ENCODE measurements around the gene CDH26. TPM values are rescaled to one million over a fixed set of nuclear protein-coding genes. Genes with fewer than 3 reads are reported as not detected.

The CDH26 gene
- total RNA-seq, 1 donor from 2014 or later: not detected

DNA sequence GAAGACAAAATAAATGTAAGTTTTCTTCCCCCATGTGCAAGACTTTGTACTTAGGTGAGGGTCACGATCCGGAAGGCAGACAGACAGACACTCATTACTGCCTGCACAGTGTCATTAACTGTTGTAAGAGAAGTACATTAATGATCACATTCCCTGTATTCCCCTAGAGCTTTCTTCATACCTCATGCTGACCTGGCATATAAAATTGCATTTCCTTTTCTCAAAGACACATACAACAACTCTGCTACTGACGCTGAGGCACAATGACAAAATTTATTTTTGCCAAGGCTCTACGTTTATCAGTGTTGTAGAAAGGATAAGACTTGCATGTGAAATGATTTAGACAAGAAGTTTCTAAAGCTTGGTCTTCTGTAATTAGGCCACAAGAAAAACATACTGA lies 21.8 kb upstream of the CDH26 start:
- TF ChIP-seq, protein P1, sequence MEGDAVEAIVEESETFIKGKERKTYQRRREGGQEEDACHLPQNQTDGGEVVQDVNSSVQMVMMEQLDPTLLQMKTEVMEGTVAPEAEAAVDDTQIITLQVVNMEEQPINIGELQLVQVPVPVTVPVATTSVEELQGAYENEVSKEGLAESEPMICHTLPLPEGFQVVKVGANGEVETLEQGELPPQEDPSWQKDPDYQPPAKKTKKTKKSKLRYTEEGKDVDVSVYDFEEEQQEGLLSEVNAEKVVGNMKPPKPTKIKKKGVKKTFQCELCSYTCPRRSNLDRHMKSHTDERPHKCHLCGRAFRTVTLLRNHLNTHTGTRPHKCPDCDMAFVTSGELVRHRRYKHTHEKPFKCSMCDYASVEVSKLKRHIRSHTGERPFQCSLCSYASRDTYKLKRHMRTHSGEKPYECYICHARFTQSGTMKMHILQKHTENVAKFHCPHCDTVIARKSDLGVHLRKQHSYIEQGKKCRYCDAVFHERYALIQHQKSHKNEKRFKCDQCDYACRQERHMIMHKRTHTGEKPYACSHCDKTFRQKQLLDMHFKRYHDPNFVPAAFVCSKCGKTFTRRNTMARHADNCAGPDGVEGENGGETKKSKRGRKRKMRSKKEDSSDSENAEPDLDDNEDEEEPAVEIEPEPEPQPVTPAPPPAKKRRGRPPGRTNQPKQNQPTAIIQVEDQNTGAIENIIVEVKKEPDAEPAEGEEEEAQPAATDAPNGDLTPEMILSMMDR (conservative IDR thresholded peaks at IDR 0.05; ENCODE audit: low read depth, low read length): no peak

DNA sequence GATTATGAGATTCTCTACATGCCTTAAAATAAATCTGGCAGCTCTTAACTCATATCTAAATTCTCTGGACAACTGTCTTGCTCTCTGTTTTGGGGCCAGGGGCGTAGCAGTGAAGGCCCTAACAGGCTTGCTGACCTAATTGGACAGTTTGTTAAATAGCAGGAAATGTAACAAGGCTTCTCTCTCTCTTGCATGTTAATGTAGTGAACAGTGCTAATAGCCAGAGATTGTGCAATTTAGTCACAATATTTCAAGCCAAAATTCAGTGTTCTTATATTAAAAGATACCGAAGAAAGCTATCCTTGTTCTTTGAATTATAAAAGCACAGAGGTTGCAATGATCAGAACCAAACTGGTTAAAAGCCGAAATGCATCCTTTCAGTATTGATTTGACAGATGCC lies 21.1 kb upstream of the CDH26 start:
- DNase-seq (ENCODE audit: low read depth): no peak
- no peak overlapping the region for H3K4me3 ChIP-seq (ENCODE audit: low read depth, low read length)
- TF ChIP-seq, protein P1 (conservative IDR thresholded peaks at IDR 0.05; ENCODE audit: low read depth, low read length): no peak

More for the DNA sequence above, 21.8 kb upstream of the CDH26 start:
- DNase-seq (ENCODE audit: low read depth): no peak
- H3K4me3 ChIP-seq (ENCODE audit: low read depth, low read length): no peak overlapping the region

DNA sequence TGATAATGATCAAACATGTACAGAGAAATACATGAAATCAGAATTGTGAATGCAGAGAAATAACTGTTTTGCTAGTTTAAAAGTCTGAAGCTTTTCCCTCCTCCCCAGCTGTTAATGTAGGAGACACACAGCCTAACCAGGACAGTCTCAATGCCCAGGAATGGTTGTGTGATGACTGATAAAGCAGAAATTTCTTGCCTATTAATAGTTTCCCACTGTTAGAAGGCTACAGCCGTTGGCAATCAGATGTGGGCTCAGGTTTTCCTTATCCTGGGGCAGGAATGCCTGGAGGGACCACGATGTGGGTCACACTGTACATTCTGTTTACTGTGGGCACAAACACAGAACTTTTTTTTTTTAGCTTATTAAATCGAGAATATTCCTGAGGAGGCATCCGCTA lies 20.0 kb upstream of the CDH26 start:
- no peak for DNase-seq (ENCODE audit: low read depth)
- no peak overlapping the region for H3K4me3 ChIP-seq (ENCODE audit: low read depth, low read length)
- TF ChIP-seq, protein P1 (conservative IDR thresholded peaks at IDR 0.05; ENCODE audit: low read depth, low read length): no peak

DNA sequence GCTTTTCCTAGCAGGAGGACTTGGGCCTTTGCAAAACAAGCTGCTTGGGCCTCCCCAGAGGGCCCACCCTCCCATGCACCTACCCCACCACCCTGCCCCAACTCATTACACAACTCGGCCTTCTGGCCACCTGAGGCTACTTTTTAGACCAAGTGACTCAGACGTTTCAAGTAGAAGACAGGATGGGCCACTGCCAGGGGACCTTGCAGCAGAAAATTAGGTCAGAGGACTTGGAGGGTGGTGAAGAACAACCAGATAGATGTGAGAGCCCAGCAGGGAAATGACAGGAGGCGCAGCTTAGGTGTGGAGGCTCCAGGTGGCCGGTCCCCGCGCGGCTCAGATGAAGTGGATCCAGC lies 19.5 kb upstream of the CDH26 start:
- no peak for DNase-seq (ENCODE audit: low read depth)
- TF ChIP-seq, protein P1 (conservative IDR thresholded peaks at IDR 0.05; ENCODE audit: low read depth, low read length): no peak
- no peak overlapping the region for H3K4me3 ChIP-seq (ENCODE audit: low read depth, low read length)

DNA sequence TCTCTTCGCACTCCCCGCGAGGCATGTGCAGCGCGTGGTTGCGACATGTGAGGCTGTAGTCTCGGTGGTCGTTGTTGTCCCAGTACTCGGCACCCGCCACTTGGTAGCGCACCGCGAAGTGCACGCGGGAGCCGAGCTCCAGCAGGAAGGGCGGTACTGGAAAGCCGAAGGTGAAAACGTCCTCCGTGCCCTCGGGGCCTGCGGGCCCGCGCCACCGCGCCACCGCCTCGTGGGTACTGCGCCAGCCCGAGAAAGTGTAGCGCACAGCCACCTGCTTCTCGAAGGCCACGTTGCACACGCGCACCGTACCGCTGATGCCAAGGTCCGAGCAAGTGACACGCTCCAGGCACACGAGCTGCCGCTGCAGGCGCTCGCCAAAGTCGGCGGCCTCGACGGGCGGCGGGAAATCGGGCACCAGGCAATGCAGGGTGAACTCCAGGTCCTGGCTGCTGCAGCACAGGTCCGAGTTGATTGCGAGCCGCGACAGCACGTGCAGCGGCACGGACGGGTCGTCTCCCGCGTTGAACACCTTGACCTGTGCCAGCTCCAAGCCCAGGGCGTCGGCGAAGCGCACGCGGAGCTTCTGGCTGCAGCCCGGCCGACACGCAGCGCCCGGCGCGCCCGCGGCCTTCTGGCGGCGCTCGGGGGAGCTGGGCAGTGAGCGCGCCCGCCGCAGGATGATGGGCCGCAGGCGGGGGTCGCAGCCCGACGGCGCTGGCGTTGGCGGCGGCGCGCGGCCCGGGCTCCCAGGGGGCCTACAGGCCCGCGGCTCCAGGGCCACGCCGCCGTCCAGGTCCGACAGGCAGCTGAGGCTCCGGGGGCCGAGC lies 19.0 kb upstream of the CDH26 start:
- TF ChIP-seq, protein P1 (conservative IDR thresholded peaks at IDR 0.05; ENCODE audit: low read depth, low read length): no peak
- H3K4me3 ChIP-seq (ENCODE audit: low read depth, low read length): peak overlapping the region; percentile 68
- DNase-seq (ENCODE audit: low read depth): no peak

DNA sequence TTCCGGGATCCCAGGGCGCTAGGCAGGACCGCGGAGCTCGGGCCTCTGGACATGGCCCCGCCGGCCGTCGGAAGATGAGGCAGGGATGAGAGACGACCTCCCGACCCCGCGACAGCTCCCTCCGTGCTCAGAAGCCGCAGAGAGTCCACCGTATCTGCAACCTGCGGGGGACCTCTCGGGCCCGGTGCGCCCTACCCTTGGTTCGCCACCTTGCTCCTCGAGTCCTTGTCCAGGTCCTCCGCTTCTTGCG lies 18.4 kb upstream of the CDH26 start:
- no peak for DNase-seq (ENCODE audit: low read depth)
- peak overlapping the region; percentile 68 for H3K4me3 ChIP-seq (ENCODE audit: low read depth, low read length)
- TF ChIP-seq, protein P1 (conservative IDR thresholded peaks at IDR 0.05; ENCODE audit: low read depth, low read length): no peak
